Prostate gland (tissue), 2 donors: ENCODE results near the gene ICAM3.

ENCODE experiments used
- POLR2A ChIP-seq: fragments of 450-650 bp; IDR thresholded peaks from one replicate; pipeline ENCODE4 v1.6.1; 2016; ENCODE audit warnings: antibody characterized with exemption, mild to moderate bottlenecking
- POLR2AphosphoS5 ChIP-seq: sonication (generic); formaldehyde crosslinking; IDR thresholded peaks from one replicate; pipeline ENCODE4 v1.6.1; 2017; ENCODE audit warnings: antibody characterized with exemption
- TF ChIP-seq, protein P1 (sequence below), 4 experiments: fragments of 200-600 bp in 2 of 4; fragments of 450-650 bp in 2 of 4; sonication (generic) in 2 of 4; IDR thresholded peaks; 1 replicate in 3 of 4; 2 replicates in 1 of 4; pipeline ENCODE4 v1.5.1; 2016 to 2019; ENCODE audit warnings: antibody characterized with exemption in 4 of 4, mild to moderate bottlenecking in 2 of 4, moderate library complexity in 2 of 4

DNA sequence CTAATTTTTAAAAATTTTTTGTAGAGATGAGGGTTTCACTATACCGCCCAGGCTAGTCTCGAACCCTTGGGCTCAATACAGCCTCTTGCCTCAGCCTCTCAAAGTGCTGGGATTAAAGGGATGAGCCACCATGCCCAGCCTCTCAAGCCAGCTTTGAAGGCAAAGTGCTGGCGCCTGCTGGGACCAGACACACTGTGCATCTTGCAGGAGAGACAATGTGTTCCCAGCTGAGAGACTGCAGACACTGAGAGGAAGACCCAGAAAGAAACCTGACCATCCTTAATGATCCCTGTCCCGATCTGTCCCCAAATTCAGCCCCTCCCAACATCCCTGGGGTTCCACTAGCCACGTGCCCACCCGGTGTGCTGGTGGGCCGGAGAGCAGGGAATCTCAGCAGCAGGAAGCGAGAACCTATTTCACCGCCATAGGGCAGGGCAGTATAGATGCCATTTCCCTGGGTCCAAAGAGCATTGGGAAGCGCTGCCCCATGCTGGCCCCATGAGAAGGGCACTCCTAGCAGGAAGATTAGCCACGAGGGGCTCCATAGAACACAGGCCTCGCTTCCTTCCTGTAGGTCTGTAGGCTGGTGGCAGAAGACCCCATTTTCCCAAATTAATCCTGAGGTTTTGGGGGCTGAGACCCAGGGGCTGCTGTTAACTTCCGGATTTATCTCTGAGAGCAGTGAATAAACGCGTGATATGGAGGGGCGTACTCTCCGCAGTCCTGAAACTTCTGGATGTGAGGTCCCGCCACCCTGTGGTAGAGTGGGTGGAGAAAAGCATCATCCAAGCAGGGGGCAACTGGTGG, 7.1 kb downstream of the ICAM3 start:
- TF ChIP-seq, protein P1, sequence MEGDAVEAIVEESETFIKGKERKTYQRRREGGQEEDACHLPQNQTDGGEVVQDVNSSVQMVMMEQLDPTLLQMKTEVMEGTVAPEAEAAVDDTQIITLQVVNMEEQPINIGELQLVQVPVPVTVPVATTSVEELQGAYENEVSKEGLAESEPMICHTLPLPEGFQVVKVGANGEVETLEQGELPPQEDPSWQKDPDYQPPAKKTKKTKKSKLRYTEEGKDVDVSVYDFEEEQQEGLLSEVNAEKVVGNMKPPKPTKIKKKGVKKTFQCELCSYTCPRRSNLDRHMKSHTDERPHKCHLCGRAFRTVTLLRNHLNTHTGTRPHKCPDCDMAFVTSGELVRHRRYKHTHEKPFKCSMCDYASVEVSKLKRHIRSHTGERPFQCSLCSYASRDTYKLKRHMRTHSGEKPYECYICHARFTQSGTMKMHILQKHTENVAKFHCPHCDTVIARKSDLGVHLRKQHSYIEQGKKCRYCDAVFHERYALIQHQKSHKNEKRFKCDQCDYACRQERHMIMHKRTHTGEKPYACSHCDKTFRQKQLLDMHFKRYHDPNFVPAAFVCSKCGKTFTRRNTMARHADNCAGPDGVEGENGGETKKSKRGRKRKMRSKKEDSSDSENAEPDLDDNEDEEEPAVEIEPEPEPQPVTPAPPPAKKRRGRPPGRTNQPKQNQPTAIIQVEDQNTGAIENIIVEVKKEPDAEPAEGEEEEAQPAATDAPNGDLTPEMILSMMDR (IDR thresholded peaks at IDR 0.05): no peak
- TF ChIP-seq POLR2A (no peak), POLR2AphosphoS5 (no peak)
